ENCODE data around the gene DDN. TPM values are rescaled to one million over a fixed set of nuclear protein-coding genes. Genes with fewer than 3 reads are reported as not detected.

The DDN gene
- total and polyA plus RNA-seq, 2 donors (not counting 1 experiment from before 2014, with no cell fraction given), result 0.10 to 0.75 TPM

DNA sequence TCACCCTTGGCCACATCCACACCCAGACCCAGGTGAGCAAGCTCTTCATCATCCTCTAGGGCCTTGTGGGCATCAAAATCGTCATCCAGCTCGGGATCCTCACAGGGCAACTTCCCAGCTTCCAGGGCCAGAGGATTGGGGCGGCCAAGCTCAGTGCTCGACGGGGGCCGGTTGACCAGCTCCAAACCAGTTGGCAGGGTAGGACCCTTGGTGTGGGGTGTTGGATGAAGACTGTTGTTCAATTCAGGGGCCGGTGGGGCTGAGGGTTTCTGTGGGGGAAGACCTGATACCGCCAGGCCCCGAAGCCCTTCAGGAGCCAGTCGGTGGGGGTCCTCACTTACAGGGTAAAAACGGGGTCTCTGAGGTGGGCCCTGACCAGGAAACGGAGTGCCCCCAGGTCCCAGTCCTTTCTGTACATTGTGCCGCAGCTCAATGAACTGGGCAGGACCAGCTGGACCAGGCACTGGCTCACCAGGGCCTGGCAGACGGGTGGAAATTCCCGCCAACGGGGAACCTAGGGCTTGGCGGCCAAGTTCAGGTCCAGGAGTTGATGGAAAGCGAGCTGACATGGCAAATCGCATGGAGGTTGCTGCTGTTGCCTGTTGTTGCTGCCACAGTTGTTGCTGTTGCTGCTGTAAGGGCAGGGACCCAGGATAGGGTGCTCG, 39.2 kb upstream of the DDN start:
- no peaks in the 10 kb centered on the region for H3K9me3 ChIP-seq (ENCODE audit: control extremely low read depth in 1 of 3, control insufficient read depth in 2 of 3, insufficient read depth in 1 of 3, low read length in 2 of 3)
- H4K20me1 ChIP-seq (ENCODE audit: control insufficient read depth, insufficient read depth, low read length, poor library complexity, severe bottlenecking), result peaks cover 30% of the 10 kb centered on the region
- no peak overlapping the region for H2AFZ ChIP-seq (ENCODE audit: insufficient read depth, low read depth, low read length, poor library complexity, severe bottlenecking)
- H3K36me3 ChIP-seq (replicated peaks in 1 of 2; ENCODE audit: control extremely low read depth in 1 of 2, control insufficient read depth in 1 of 2, extremely low read depth in 1 of 2, insufficient read depth in 2 of 2, low read length in 1 of 2), result peaks cover 0 to 86% of the 10 kb centered on the region in 2 experiments
- no peaks in the 10 kb centered on the region for H3K9me3 Mint-ChIP-seq (ENCODE audit: insufficient read depth)
- H3K4me1 ChIP-seq (ENCODE audit: control insufficient read depth in 2 of 2, insufficient read depth in 2 of 2, low read length in 2 of 2), result no peaks in the 10 kb centered on the region
- ChIA-PET POLR2A (no interaction called here), CTCF (interaction anchor here (0.6 to 1.6 kb wide), 4 partner anchors 9 to 51 kb away, joined by 3 to 4 read pairs (median 4); no protein-coding TSS in a partner anchor)
- DNase-seq, result no peak
- no peaks in the 10 kb centered on the region for H3K27me3 Mint-ChIP-seq
- H3K9ac ChIP-seq (ENCODE audit: low read length), result no peak overlapping the region
- H3K27ac ChIP-seq (ENCODE audit: low read length in 2 of 2), result no peak overlapping the region
- no peak overlapping the region for H3K27ac Mint-ChIP-seq
- intact Hi-C loops (cut with micrococcal nuclease), result no loop called here
- no peaks in the 10 kb centered on the region for H3K27me3 ChIP-seq (replicated peaks in 1 of 4; ENCODE audit: control extremely low read depth in 1 of 4, control insufficient read depth in 3 of 4, insufficient read depth in 4 of 4, low read length in 3 of 4)
- H3K4me3 ChIP-seq (ENCODE audit: control extremely low read depth in 1 of 5, extremely low read depth in 1 of 5, insufficient read depth in 1 of 5, low read depth in 2 of 5, low read length in 4 of 5), result no peak overlapping the region
- no peak overlapping the region for H3K4me2 ChIP-seq (replicated peaks; ENCODE audit: low read depth, low read length, poor library complexity, severe bottlenecking)
- TF ChIP-seq, protein P1, sequence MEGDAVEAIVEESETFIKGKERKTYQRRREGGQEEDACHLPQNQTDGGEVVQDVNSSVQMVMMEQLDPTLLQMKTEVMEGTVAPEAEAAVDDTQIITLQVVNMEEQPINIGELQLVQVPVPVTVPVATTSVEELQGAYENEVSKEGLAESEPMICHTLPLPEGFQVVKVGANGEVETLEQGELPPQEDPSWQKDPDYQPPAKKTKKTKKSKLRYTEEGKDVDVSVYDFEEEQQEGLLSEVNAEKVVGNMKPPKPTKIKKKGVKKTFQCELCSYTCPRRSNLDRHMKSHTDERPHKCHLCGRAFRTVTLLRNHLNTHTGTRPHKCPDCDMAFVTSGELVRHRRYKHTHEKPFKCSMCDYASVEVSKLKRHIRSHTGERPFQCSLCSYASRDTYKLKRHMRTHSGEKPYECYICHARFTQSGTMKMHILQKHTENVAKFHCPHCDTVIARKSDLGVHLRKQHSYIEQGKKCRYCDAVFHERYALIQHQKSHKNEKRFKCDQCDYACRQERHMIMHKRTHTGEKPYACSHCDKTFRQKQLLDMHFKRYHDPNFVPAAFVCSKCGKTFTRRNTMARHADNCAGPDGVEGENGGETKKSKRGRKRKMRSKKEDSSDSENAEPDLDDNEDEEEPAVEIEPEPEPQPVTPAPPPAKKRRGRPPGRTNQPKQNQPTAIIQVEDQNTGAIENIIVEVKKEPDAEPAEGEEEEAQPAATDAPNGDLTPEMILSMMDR (IDR thresholded peaks at IDR 0.05), result no peak
- TF ChIP-seq EZH2 (IDR thresholded peaks at IDR 0.05; ENCODE audit: borderline replicate concordance, insufficient read depth, low read depth, low read length, poor library complexity, severe bottlenecking), result no peak
- no peak overlapping the region for H3K4me3 Mint-ChIP-seq
- H3K4me1 Mint-ChIP-seq, result no peaks in the 10 kb centered on the region
- ATAC-seq (ENCODE audit: low read depth), result no peak
- 98% methylated on average over 20 of the region's 20 CpGs for WGBS (ENCODE audit: insufficient coverage)
- H3K79me2 ChIP-seq (ENCODE audit: control insufficient read depth, insufficient read depth, low read length), result peaks cover 24% of the 10 kb centered on the region

DNA sequence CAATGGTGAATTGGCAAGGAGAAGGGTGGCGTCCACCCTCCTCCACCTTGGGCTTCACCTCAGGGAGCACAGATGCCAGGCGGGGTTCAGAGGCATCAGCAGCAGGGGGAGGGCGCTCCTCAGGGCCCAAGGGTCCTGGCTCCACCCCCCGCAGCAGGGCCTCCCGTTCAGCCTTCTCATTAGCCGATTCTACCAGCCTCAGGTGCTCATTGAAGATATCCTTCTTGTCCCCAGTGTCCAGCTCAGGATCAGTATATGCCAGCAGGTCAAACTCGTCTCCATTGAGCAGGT, 38.7 kb upstream of the DDN start:
- intact Hi-C loops (cut with micrococcal nuclease), result no loop called here
- 100% methylated on average over 7 of the region's 7 CpGs for WGBS (ENCODE audit: insufficient coverage)
- no peaks in the 10 kb centered on the region for H3K27me3 ChIP-seq (replicated peaks in 1 of 4; ENCODE audit: control extremely low read depth in 1 of 4, control insufficient read depth in 3 of 4, insufficient read depth in 4 of 4, low read length in 3 of 4)
- Mint-ChIP-seq H3K4me1 (no peaks in the 10 kb centered on the region), H3K4me3 (no peak overlapping the region), H3K9me3 (ENCODE audit: insufficient read depth) (no peaks in the 10 kb centered on the region), H3K27ac (no peak overlapping the region), H3K27me3 (no peaks in the 10 kb centered on the region)
- ChIA-PET POLR2A (no interaction called here), CTCF (interaction anchor here (1.2 to 1.6 kb wide), 2 partner anchors 41 to 52 kb away, joined by 3 to 4 read pairs; no protein-coding TSS in a partner anchor)
- peaks cover 0 to 86% of the 10 kb centered on the region in 2 experiments for H3K36me3 ChIP-seq (replicated peaks in 1 of 2; ENCODE audit: control extremely low read depth in 1 of 2, control insufficient read depth in 1 of 2, extremely low read depth in 1 of 2, insufficient read depth in 2 of 2, low read length in 1 of 2)
- H2AFZ ChIP-seq (ENCODE audit: insufficient read depth, low read depth, low read length, poor library complexity, severe bottlenecking), result no peak overlapping the region
- H3K9ac ChIP-seq (ENCODE audit: low read length), result no peak overlapping the region
- no peak overlapping the region for H3K27ac ChIP-seq (ENCODE audit: low read length in 2 of 2)
- H3K9me3 ChIP-seq (ENCODE audit: control extremely low read depth in 1 of 3, control insufficient read depth in 2 of 3, insufficient read depth in 1 of 3, low read length in 2 of 3), result no peaks in the 10 kb centered on the region
- no peaks in the 10 kb centered on the region for H3K4me1 ChIP-seq (ENCODE audit: control insufficient read depth in 2 of 2, insufficient read depth in 2 of 2, low read length in 2 of 2)
- DNase-seq (no peak), ATAC-seq (ENCODE audit: low read depth) (no peak)
- peaks cover 20% of the 10 kb centered on the region for H3K79me2 ChIP-seq (ENCODE audit: control insufficient read depth, insufficient read depth, low read length)
- no peak overlapping the region for H3K4me2 ChIP-seq (replicated peaks; ENCODE audit: low read depth, low read length, poor library complexity, severe bottlenecking)
- no peak overlapping the region for H3K4me3 ChIP-seq (ENCODE audit: control extremely low read depth in 1 of 5, extremely low read depth in 1 of 5, insufficient read depth in 1 of 5, low read depth in 2 of 5, low read length in 4 of 5)
- no peak for TF ChIP-seq EZH2 (IDR thresholded peaks at IDR 0.05; ENCODE audit: borderline replicate concordance, insufficient read depth, low read depth, low read length, poor library complexity, severe bottlenecking)
- TF ChIP-seq, protein P1 (IDR thresholded peaks at IDR 0.05), result no peak
- H4K20me1 ChIP-seq (ENCODE audit: control insufficient read depth, insufficient read depth, low read length, poor library complexity, severe bottlenecking), result peaks cover 25% of the 10 kb centered on the region

Data from B cell (primary cell).